Retinal pigment epithelial cell (primary cell): ENCODE measurements around the gene ADAMTSL5.
"Not testable (repeated sequence)": the region's sequence is repeated elsewhere in the genome, so short reads cannot be mapped to it uniquely, and the experiment has no call there.

Source experiments
- DNase-seq: peaks from one replicate; pipeline ENCODE4 v3.0.0-alpha.2; 2010; ENCODE audit warnings: low read depth
- H3K4me3 ChIP-seq: 2 replicates; pipeline ENCODE4 v1.5.1; 2011; ENCODE audit warnings: mild to moderate bottlenecking, low read length, control low read depth, moderate library complexity
- TF ChIP-seq, protein P1 (sequence below): conservative IDR thresholded peaks from 2 replicates; pipeline ENCODE4 v1.5.1; 2011; ENCODE audit warnings: low read depth, low read length, control low read depth, inconsistent platforms

The ADAMTSL5 gene

DNA sequence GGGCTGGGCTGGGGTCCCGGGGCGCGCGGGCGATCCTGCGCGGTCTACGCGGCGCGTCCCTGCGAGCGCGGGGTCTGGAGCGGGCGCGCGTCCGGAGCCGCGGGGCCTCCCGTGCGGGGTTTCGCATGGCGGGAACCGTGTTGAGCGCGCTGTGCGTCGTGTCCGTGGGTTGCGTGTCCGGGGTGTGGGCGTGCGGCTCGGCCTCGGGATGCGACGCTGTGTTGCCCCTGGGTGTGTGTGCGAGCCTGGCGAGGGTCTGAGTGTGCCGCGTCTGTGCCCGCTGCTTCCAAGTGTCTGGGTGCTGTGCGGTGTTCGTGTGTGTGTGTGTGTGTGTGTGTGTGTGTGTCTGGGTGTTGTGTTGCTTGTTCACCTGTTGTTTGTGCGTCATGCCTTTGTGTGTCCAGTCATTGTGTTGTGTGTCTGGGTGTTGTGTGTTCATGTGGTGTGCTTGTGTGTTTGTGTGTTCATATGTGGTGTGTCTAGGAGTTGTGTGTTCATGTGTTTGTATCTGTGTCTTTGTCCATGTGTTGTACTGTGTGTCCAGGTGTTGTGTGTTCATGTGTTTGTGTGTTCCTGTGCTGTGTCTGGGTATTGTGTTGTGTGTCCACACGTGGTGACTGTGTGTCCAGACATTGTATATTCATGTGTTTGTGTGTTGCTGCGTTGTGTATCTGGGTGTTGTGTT lies 11.6 kb upstream of the ADAMTSL5 start:
- DNase-seq, result no peak
- TF ChIP-seq, protein P1, sequence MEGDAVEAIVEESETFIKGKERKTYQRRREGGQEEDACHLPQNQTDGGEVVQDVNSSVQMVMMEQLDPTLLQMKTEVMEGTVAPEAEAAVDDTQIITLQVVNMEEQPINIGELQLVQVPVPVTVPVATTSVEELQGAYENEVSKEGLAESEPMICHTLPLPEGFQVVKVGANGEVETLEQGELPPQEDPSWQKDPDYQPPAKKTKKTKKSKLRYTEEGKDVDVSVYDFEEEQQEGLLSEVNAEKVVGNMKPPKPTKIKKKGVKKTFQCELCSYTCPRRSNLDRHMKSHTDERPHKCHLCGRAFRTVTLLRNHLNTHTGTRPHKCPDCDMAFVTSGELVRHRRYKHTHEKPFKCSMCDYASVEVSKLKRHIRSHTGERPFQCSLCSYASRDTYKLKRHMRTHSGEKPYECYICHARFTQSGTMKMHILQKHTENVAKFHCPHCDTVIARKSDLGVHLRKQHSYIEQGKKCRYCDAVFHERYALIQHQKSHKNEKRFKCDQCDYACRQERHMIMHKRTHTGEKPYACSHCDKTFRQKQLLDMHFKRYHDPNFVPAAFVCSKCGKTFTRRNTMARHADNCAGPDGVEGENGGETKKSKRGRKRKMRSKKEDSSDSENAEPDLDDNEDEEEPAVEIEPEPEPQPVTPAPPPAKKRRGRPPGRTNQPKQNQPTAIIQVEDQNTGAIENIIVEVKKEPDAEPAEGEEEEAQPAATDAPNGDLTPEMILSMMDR, result no peak
- no peak overlapping the region for H3K4me3 ChIP-seq

DNA sequence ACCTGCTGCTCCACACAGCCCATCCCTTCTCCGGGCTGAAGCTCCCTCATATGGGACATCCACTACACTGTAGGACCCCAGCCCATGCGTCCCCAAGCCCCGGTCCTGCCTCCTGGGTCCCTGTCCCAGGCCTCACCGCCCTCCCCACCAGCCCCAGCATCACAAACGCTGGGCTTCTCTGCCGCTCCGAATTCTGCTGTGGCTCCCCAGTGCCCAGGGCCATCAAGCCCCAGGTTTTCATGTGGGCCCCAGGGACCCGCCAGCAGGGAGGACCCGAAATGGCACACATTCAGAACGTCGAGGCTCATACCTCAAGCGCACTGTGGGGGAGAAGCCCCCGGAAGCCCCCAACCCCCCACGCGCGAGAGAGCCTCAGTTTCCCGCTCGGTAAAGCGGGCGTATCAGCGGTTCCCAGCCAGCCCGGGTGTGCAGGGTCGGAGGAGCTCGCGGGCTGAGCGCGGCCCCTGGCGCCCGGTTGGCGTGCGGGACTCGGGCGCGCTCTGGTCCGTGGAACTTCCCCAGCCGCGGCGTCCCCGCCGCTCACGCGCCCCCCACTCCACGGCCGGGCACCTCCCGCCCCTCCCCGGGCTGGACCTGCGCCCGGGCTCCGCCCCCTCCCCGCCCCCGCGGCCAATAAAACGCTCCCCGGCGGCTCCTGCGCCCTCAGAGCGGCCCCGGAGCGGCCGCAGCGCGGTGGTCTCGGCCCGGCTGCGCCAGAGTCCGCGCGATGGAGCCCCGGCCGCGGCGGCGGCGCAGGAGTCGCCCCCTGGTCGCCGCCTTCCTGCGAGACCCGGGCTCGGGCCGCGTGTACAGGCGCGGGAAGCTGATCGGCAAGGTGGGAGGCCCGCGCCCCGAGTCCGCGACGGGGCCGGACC lies 10.8 kb upstream of the ADAMTSL5 start, which contains the start of gene PLK5:
Gene PLK5, plus strand, starts transcription at position 666 of the 875 bp plus-strand sequence. CDS start 2,920 bp downstream, outside the sequence.
- H3K4me3 ChIP-seq, result no peak within 1 kb of the TSS
- TF ChIP-seq, protein P1, result no peak
- no peak for DNase-seq

DNA sequence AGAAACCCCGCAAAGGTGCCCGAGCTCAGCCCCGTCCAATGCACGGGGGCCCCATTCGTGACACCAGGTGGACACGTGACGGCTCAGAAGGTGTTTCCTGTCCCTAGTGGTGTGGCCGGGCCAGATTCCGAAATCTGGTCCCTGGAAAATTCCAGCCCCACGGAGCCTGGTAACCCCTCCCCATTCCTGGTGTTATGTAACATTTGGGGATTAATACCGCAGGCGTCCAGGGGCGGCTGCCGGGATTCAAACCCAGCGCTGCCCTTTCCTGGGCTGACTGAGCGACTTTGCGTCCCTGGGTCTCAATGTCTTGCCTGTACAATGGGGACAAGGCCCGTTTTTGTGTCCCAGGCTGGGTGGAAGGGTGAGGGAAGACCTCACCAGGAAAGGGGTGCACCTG lies 10.0 kb upstream of the ADAMTSL5 start:
- H3K4me3 ChIP-seq, result no peak overlapping the region
- no peak for DNase-seq
- TF ChIP-seq, protein P1, result no peak

DNA sequence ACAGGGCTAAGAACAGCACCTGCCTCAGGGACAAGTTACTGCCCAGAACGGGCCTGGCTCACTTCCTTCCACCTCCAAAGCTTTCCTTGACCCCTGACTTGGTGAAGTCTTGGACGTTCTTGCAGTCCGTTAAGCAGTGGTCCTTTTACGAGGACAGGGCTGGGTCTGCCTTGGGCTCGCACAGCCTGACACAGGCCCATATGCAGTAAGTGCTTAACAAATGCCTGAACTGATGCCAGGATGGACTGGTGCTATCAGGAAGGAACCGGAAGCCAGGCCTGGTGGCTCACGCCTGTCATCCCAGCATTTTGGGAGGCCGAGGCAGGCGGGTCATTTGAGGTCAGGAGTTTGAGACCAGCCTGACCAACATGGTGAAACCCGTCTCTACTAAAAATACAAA lies 9.2 kb upstream of the ADAMTSL5 start:
- H3K4me3 ChIP-seq, result no peak overlapping the region
- TF ChIP-seq, protein P1, result no peak
- DNase-seq, result no peak

DNA sequence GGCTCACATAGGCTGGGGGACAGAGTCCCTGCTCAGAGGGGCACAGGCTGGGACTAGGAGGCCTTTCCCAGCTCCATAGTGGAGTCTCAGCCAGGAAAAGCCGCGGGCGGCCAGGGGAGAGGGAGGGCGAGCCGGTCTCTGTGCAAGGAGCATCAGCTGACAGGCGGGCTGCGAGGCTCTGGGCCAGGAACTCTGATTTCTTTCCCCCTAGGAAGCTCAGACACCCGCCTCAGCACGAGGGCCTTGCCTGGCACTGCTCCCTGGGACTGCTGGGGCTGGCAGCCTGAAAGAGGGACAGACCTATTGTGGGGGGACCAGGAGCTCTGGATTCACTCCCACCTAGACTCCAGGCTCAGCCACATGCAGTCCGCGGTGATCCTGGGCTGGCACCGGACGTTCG lies 8.8 kb upstream of the ADAMTSL5 start:
- peak; percentile 40 for DNase-seq

DNA sequence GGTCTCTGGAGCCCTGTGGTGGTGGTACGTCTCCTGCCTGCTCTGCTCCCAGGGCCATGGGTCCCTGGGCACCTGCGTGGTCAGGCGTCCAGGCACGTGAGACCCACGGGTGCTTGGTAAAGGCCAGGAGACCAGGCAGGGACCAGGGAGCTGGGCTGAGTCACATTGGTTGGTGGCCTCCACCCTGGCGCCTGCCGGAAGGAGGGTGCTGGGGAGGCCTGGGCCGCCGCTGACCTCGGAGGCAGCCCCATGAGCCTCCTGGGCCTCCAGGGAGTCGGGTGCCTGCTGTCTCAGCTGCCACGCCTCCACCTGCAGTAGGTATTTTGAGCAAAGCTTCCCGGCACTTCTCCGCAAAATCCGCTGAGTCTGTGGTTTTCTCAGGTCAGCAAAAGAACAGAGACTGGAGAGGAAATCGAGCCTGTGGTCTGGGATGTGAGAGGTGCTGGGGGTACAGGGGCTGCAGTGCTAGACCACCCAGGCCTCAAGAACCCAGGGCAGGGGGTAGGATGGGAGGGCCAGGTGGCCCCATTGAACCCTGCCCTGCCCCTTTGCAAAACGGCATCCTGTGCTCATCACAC lies 7.5 kb upstream of the ADAMTSL5 start:
- H3K4me3 ChIP-seq, result no peak overlapping the region
- no peak for DNase-seq
- TF ChIP-seq, protein P1, result no peak

More for the DNA sequence above, 8.8 kb upstream of the ADAMTSL5 start:
- H3K4me3 ChIP-seq, result no peak overlapping the region
- TF ChIP-seq, protein P1, result no peak

DNA sequence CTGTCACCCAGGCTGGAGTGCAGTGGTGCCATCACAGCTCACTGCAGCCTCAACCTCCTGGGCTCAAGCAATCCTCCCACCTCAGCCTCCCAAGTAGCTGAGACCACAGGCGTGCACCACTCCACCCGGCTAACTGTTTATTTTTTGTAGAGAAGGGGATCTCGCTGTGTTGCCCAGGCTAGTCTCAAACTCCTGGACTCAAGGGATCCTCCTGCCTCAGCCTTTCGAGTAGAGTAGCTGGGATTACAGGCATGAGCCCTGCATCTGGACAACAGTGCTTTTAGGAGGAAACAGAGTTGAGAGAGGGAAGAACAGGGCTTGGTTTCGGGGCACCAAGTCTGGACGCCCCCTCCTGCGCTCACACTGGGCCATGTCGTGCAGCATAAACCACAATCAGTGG lies 7.0 kb upstream of the ADAMTSL5 start:
- not testable (repeated sequence) for H3K4me3 ChIP-seq, DNase-seq
